IMR-90 (cell line): Measurements from ENCODE around the gene BBS12.

Source experiments
- CTCF ChIP-seq: conservative IDR thresholded peaks from 2 replicates; pipeline ENCODE4 v1.5.1; 2012; ENCODE audit warnings: mild to moderate bottlenecking, low read depth, low read length, improper control_type of control experiment
- RFX5 ChIP-seq: IDR thresholded peaks from 2 replicates; pipeline ENCODE4 v1.8.0; 2012; ENCODE audit warnings: low read depth, mild to moderate bottlenecking, low read length, moderate library complexity

- TF ChIP-seq CTCF (no peak), RFX5 (no peak)
These were observed 44.4 kb downstream of the BBS12 start for GRCh38 chr4:122776916-122777315.
